Caco-2 (cell line): Measurements from ENCODE around the gene JAML. TPM values are rescaled to one million over a fixed set of nuclear protein-coding genes. Genes with fewer than 3 reads are reported as not detected.
A peak's percentile ranks its signal among the peaks of the same experiment; 100 is the strongest.

Source experiments
- BruUV-seq: library from RNA; stranded (reverse); fragments of 400-500 nt; replicated peaks from 2 replicates; lab custom pipeline; 2021; lab: Mats Ljungman, UMichigan
- CTCF ChIA-PET: fragments of 300-600 bp; sonication (Branson Sonifier 250); formaldehyde crosslinking; loops from one replicate; lab custom pipeline; 2022; ENCODE audit warnings: antibody characterized with exemption; lab: Charles Lee
- POLR2A ChIA-PET: fragments of 300-600 bp; sonication (Branson Sonifier 250); formaldehyde crosslinking; loops from one replicate; lab custom pipeline; 2022; ENCODE audit warnings: antibody characterized with exemption; lab: Charles Lee
- DNase-seq, 2 experiments: peaks; one replicate each; pipeline versions ENCODE4 v3.0.0 to v3.0.0-alpha.2; 2020 to 2022
- H3K27me3 ChIP-seq: replicated peaks from 2 replicates; pipeline ENCODE4 v1.6.0; 2011; ENCODE audit warnings: low read length; ENCODE audit not compliant: control insufficient read depth, insufficient read depth
- H3K36me3 ChIP-seq: 2 replicates; pipeline ENCODE4 v1.5.1; 2011; ENCODE audit warnings: low read length; ENCODE audit not compliant: control insufficient read depth, insufficient read depth
- H3K4me1 ChIP-seq: fragments of 250-450 bp; sonication (Bioruptor Pico); 2 replicates; pipeline ENCODE4 v1.5.1; 2020; ENCODE audit warnings: mild to moderate bottlenecking
- H3K4me3 ChIP-seq: 2 replicates; pipeline ENCODE4 v1.5.1; 2011; ENCODE audit warnings: low read depth, mild to moderate bottlenecking, control low read depth, low read length
- H3K9me3 ChIP-seq: fragments of 250-450 bp; sonication (Bioruptor Pico); 2 replicates; pipeline ENCODE4 v1.5.1; 2020; ENCODE audit warnings: mild to moderate bottlenecking, moderate library complexity
- H3K27ac Mint-ChIP-seq: one replicate; pipeline ENCODE4 v1.8.0; 2022; ENCODE audit warnings: mixed read lengths; ENCODE audit not compliant: unreplicated experiment
- H3K27me3 Mint-ChIP-seq: one replicate; pipeline ENCODE4 v1.8.0; 2022; ENCODE audit warnings: mixed read lengths; ENCODE audit not compliant: insufficient read depth, unreplicated experiment
- H3K36me3 Mint-ChIP-seq: one replicate; pipeline ENCODE4 v1.8.0; 2022; ENCODE audit warnings: mild to moderate bottlenecking, mixed read lengths; ENCODE audit not compliant: insufficient read depth, unreplicated experiment
- H3K4me1 Mint-ChIP-seq: one replicate; pipeline ENCODE4 v1.8.0; 2022; ENCODE audit warnings: low read depth, mixed read lengths; ENCODE audit not compliant: unreplicated experiment
- H3K4me3 Mint-ChIP-seq: one replicate; pipeline ENCODE4 v1.8.0; 2022; ENCODE audit warnings: mild to moderate bottlenecking, moderate library complexity, mixed read lengths; ENCODE audit not compliant: unreplicated experiment
- H3K9me3 Mint-ChIP-seq: one replicate; pipeline ENCODE4 v1.8.0; 2022; ENCODE audit warnings: mixed read lengths; ENCODE audit not compliant: unreplicated experiment
- intact Hi-C: fragments of 100-400 bp; cut with micrococcal nuclease; formaldehyde crosslinking; loops from one replicate; pipeline ENCODE4 v1.10.0; 2022; ENCODE audit not compliant: unreplicated experiment
- total RNA-seq: library from RNA; stranded (reverse); gene quantifications from 2 replicates; pipeline ENCODE4 v1.2.3, GENCODE V29; 2022
- TF ChIP-seq, protein P1 (sequence below), 2 experiments: fragments of 200-600 bp in 1 of 2; IDR thresholded peaks; 1 replicate in 1 of 2; 2 replicates in 1 of 2; pipeline versions ENCODE4 v1.5.1 to v1.8.0; 2011 to 2022; ENCODE audit warnings: antibody characterized with exemption in 1 of 2, control low read depth in 1 of 2, inconsistent platforms in 1 of 2, low read depth in 1 of 2, low read length in 1 of 2, mild to moderate bottlenecking in 1 of 2, moderate library complexity in 1 of 2; ENCODE audit not compliant: insufficient read depth in 1 of 2, severe bottlenecking in 1 of 2, unreplicated experiment in 1 of 2

JAML gene
- total RNA-seq, 1 experiment from 2014 or later, result 8.9 TPM

DNA sequence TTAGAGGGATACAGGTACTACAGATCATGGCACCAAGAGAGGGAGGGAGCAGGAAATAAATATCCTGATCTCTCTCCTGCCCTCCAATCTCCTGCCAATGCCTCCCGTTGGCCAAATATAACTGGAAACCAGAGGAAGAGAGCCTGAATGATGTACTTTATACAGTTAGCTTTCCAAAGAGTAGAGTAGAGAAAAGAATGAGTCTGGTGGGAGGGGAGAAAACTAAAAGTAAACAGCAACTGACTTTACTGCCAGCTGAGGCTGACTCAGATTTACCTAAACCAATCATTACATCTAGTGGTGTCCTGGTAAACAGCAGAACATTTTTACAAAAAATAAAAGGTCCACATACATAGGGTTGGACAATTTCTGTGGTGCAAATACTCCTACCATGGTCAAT is 22.2 kb upstream of the JAML start:
- H3K4me1 Mint-ChIP-seq, result peaks cover 51% of the 10 kb centered on the region
- BruUV-seq, result no TSS peak
- H3K4me3 Mint-ChIP-seq, result no peak overlapping the region

DNA sequence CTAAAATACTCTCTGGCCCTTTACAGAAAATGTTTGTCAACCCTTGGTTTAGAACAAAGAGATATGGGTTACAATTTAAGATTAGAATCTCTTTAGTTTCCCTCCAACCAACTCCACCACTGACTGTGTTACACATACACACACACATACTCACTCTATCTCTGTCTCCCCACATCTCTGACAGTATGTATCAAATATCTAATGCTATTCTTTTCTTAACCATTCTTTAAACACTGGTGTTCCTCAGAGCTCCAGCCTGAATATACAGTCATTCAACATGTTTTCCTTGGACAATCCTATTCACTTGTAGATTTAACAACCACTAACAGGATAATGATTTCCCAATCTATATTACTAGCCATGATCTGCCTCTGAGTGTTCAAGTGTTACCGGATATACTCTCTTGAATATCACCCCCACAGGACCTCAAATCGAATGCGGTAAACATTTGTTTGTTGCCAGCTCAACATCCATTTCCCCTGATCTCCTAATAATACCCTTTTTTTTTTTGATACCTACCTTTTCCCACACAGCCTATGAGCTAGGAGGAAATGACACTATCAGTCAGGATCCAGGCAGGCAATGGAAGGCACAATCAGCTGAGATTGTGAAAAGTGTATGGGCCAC is 21.2 kb upstream of the JAML start:
- Mint-ChIP-seq H3K9me3 (no peaks in the 10 kb centered on the region), H3K27ac (no peak overlapping the region), H3K4me1 (peaks cover 61% of the 10 kb centered on the region), H3K27me3 (no peaks in the 10 kb centered on the region), H3K4me3 (no peak overlapping the region), H3K36me3 (peaks cover 17% of the 10 kb centered on the region)
- BruUV-seq, result no TSS peak
- intact Hi-C loops, result no loop called here
- Histone ChIP-seq H3K4me1 (peaks cover 25% of the 10 kb centered on the region), H3K4me3 (no peak overlapping the region), H3K27me3 (no peaks in the 10 kb centered on the region), H3K36me3 (no peaks in the 10 kb centered on the region), H3K9me3 (no peaks in the 10 kb centered on the region)
- TF ChIP-seq, protein P1, sequence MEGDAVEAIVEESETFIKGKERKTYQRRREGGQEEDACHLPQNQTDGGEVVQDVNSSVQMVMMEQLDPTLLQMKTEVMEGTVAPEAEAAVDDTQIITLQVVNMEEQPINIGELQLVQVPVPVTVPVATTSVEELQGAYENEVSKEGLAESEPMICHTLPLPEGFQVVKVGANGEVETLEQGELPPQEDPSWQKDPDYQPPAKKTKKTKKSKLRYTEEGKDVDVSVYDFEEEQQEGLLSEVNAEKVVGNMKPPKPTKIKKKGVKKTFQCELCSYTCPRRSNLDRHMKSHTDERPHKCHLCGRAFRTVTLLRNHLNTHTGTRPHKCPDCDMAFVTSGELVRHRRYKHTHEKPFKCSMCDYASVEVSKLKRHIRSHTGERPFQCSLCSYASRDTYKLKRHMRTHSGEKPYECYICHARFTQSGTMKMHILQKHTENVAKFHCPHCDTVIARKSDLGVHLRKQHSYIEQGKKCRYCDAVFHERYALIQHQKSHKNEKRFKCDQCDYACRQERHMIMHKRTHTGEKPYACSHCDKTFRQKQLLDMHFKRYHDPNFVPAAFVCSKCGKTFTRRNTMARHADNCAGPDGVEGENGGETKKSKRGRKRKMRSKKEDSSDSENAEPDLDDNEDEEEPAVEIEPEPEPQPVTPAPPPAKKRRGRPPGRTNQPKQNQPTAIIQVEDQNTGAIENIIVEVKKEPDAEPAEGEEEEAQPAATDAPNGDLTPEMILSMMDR (IDR thresholded peaks at IDR 0.05; ENCODE audit: insufficient read depth in 1 of 2, low read depth in 1 of 2, low read length in 1 of 2, severe bottlenecking in 1 of 2, unreplicated experiment in 1 of 2), result no peak
- POLR2A ChIA-PET, result interaction anchor here (0.6 to 0.7 kb wide), 2 partner anchors 93 to 169 kb away, joined by 3 to 5 read pairs; partner anchors contain the start of gene SCN4B
- CTCF ChIA-PET, result interaction anchor here (0.6 to 2.9 kb wide), 2 partner anchors 47 to 497 kb away, joined by 3 to 21 read pairs; no protein-coding TSS in a partner anchor
- no peak for DNase-seq

More for the DNA sequence above, 22.2 kb upstream of the JAML start:
- no peaks in the 10 kb centered on the region for H3K36me3 ChIP-seq
- Mint-ChIP-seq H3K27me3 (no peaks in the 10 kb centered on the region), H3K36me3 (peaks cover 16% of the 10 kb centered on the region), H3K27ac (no peak overlapping the region), H3K9me3 (no peaks in the 10 kb centered on the region)
- CTCF ChIA-PET, result interaction anchor here (0.9 to 2.9 kb wide), 4 partner anchors 17 to 75 kb away, joined by 3 to 21 read pairs (median 4); partner anchors contain the start of gene MPZL2
- no peaks in the 10 kb centered on the region for H3K9me3 ChIP-seq
- H3K4me3 ChIP-seq, result no peak overlapping the region
- intact Hi-C loops, result no loop called here
- TF ChIP-seq, protein P1 (IDR thresholded peaks at IDR 0.05; ENCODE audit: insufficient read depth in 1 of 2, low read depth in 1 of 2, low read length in 1 of 2, severe bottlenecking in 1 of 2, unreplicated experiment in 1 of 2), result no peak
- DNase-seq, result no peak
- no peaks in the 10 kb centered on the region for H3K27me3 ChIP-seq
- POLR2A ChIA-PET, result no interaction called here
- peaks cover 16% of the 10 kb centered on the region for H3K4me1 ChIP-seq

DNA sequence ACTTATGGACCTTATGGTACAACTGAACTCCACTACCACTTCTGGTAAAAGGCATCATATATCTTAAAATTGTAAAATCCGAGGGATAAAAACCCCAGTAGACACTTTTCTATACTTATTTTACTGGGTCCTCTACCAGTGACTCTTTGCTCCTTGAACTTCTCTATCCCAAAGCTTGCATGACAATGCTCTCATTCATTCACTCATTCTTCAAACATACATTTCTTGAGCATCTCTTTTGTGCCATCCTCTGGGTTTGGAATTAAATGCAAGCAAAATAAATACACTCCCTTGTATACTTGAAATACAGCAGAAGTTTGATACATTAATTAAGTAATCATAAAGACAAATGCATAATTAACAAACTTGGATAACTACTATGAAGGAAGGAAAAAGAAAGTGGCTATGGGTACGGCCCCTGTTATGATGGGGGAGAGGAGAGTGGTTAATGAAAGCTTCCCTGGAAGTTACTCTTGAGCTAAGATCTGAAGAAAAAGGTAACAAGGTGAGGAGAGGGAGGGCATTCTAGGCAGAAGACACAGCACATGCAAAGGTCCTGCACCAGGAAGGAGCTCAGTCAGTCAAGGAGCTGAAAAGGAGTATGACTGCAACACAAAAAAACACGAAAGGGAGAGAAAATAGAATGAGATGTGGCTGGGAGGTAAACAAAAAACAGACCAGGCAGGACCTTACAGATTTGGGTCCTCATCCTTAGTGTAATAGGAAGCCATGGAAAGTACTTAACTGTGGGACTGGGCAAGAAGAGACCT is 19.4 kb upstream of the JAML start:
- no peaks in the 10 kb centered on the region for H3K9me3 Mint-ChIP-seq
- no peaks in the 10 kb centered on the region for H3K36me3 ChIP-seq
- H3K27ac Mint-ChIP-seq, result peak overlapping the region; percentile 6
- CTCF ChIA-PET, result interaction anchor here (3.8 kb wide), 1 partner anchor 46 kb away, joined by 21 read pairs; no protein-coding TSS in a partner anchor
- no peak for DNase-seq
- H3K9me3 ChIP-seq, result no peaks in the 10 kb centered on the region
- peaks cover 44% of the 10 kb centered on the region for H3K4me1 ChIP-seq
- no peaks in the 10 kb centered on the region for H3K27me3 Mint-ChIP-seq
- BruUV-seq, result no TSS peak
- intact Hi-C loops, result no loop called here
- POLR2A ChIA-PET, result no interaction called here
- no peak overlapping the region for H3K4me3 ChIP-seq
- H3K27me3 ChIP-seq, result no peaks in the 10 kb centered on the region
- TF ChIP-seq, protein P1 (IDR thresholded peaks at IDR 0.05; ENCODE audit: insufficient read depth in 1 of 2, low read depth in 1 of 2, low read length in 1 of 2, severe bottlenecking in 1 of 2, unreplicated experiment in 1 of 2), result no peak
- peaks cover 12% of the 10 kb centered on the region for H3K36me3 Mint-ChIP-seq
- peaks cover 66% of the 10 kb centered on the region for H3K4me1 Mint-ChIP-seq
- no peak overlapping the region for H3K4me3 Mint-ChIP-seq
